HG03558 (cell line): ENCODE measurements around the gene STX1B.

ENCODE experiments used
- ATAC-seq: cut with Tn5 transposase; IDR thresholded peaks from one replicate; pipeline ENCODE4 v1.9.1; 2021; ENCODE audit warnings: moderate number of reproducible peaks; ENCODE audit not compliant: unreplicated experiment; ENCODE audit errors: extremely low read depth

Gene STX1B

GRCh38 chr16:31010585-31011325 is at the start of gene STX1B:
STX1B (minus strand) TSS chr16:31010638; CDS start chr16:31010396, 242 bp downstream.
- no peak for ATAC-seq

- no peak for ATAC-seq
Observed at GRCh38 chr16:31055613-31056012, 45.2 kb upstream of the STX1B start.

- ATAC-seq: no peak
Observed at GRCh38 chr16:31052114-31052513, 41.7 kb upstream of the STX1B start.

- no peak for ATAC-seq
Observed at GRCh38 chr16:31050280-31051030, 40.0 kb upstream of the STX1B start.

GRCh38 chr16:31043898-31044481 is 33.6 kb upstream of the STX1B start:
- no peak for ATAC-seq

GRCh38 chr16:31043352-31043751 is 32.9 kb upstream of the STX1B start:
- ATAC-seq: no peak

GRCh38 chr16:31042866-31043265 is 32.4 kb upstream of the STX1B start:
- no peak for ATAC-seq

GRCh38 chr16:31038993-31039392 is 28.6 kb upstream of the STX1B start:
- ATAC-seq: no peak

GRCh38 chr16:31036691-31037090 is 26.3 kb upstream of the STX1B start:
- no peak for ATAC-seq

- ATAC-seq: no peak
Observed at GRCh38 chr16:31033709-31034492, 23.5 kb upstream of the STX1B start.

- peak; percentile 61 for ATAC-seq
Observed at GRCh38 chr16:31032736-31033708, 22.6 kb upstream of the STX1B start, which contains the start of gene STX4. STX4 (plus strand) TSS chr16:31033558; CDS start chr16:31033806, 248 bp downstream.

- no peak for ATAC-seq
Observed at GRCh38 chr16:31031276-31031675, 20.8 kb upstream of the STX1B start.

- no peak for ATAC-seq
Observed at GRCh38 chr16:31029272-31029671, 18.8 kb upstream of the STX1B start.

GRCh38 chr16:31025339-31025738 is 14.9 kb upstream of the STX1B start:
- no peak for ATAC-seq

- ATAC-seq: no peak
Observed at GRCh38 chr16:31023627-31024226, 13.3 kb upstream of the STX1B start.

GRCh38 chr16:31023252-31023602 is 12.8 kb upstream of the STX1B start:
- no peak for ATAC-seq

GRCh38 chr16:31022544-31023251 is 12.3 kb upstream of the STX1B start:
- ATAC-seq: no peak

GRCh38 chr16:31020536-31020935 is 10.1 kb upstream of the STX1B start:
- no peak for ATAC-seq
